Effector memory CD4-positive, alpha-beta T cell (primary cell): ENCODE data around the gene RNF214.
A peak's percentile ranks its signal among the peaks of the same experiment; 100 is the strongest.

ENCODE experiments used
- DNase-seq, 3 donors: peaks; one replicate each; pipeline ENCODE4 v3.0.0-alpha.2; 2020
- H3K27ac ChIP-seq: 2 replicates; pipeline ENCODE4 v1.7.0; 2013; ENCODE audit warnings: mild to moderate bottlenecking, low read length, moderate library complexity; ENCODE audit not compliant: insufficient read depth, poor library complexity, severe bottlenecking
- H3K27me3 ChIP-seq: replicated peaks from 2 replicates; pipeline ENCODE4 v1.7.0; 2013; ENCODE audit warnings: mild to moderate bottlenecking, low read length; ENCODE audit not compliant: insufficient read depth, control insufficient read depth, poor library complexity, severe bottlenecking
- H3K36me3 ChIP-seq: 2 replicates; pipeline ENCODE4 v1.7.0; 2013; ENCODE audit warnings: mild to moderate bottlenecking, low read length, moderate library complexity; ENCODE audit not compliant: control insufficient read depth, insufficient read depth
- H3K4me1 ChIP-seq: 2 replicates; pipeline ENCODE4 v1.7.0; 2013; ENCODE audit warnings: low read length, mild to moderate bottlenecking; ENCODE audit not compliant: control insufficient read depth, insufficient read depth, poor library complexity, severe bottlenecking
- H3K4me3 ChIP-seq: 2 replicates; pipeline ENCODE4 v1.7.0; 2013; ENCODE audit warnings: low read length, low read depth, mild to moderate bottlenecking; ENCODE audit not compliant: insufficient read depth, poor library complexity, severe bottlenecking
- H3K9me3 ChIP-seq: 2 replicates; pipeline ENCODE4 v1.7.0; 2013; ENCODE audit warnings: mild to moderate bottlenecking, low read length, moderate library complexity; ENCODE audit not compliant: control insufficient read depth

Gene RNF214

GRCh38 chr11:117230999-117231841 is 1.3 kb upstream of the RNF214 start:
- DNase-seq: no peak
- peaks cover 36% of the 10 kb centered on the region for H3K4me1 ChIP-seq

GRCh38 chr11:117231842-117232091 is 704 bp upstream of the RNF214 start, which contains the start of gene PCSK7:
Gene PCSK7, minus strand, starts transcription at chr11:117232073. Its CDS starts 2,229 bp downstream, at chr11:117229844.
- H3K4me3 ChIP-seq: peak within 1 kb of the TSS; percentile 93
- peak in 1 of 3 donors; percentile 49 for DNase-seq
- no peaks in the 10 kb centered on the region for H3K9me3 ChIP-seq
- H3K36me3 ChIP-seq: peaks cover 33% of the 10 kb centered on the region
- peaks cover 33% of the 10 kb centered on the region for H3K4me1 ChIP-seq
- H3K27me3 ChIP-seq: no peaks in the 10 kb centered on the region
- H3K27ac ChIP-seq: peak within 1 kb of the TSS; percentile 90

More at GRCh38 chr11:117230999-117231841, 1.3 kb upstream of the RNF214 start:
- Histone ChIP-seq H3K27ac (peak overlapping the region; percentile 90), H3K36me3 (peaks cover 39% of the 10 kb centered on the region), H3K4me3 (peak overlapping the region; percentile 93), H3K27me3 (no peaks in the 10 kb centered on the region), H3K9me3 (no peaks in the 10 kb centered on the region)

GRCh38 chr11:117232911-117233409 is 489 bp downstream of the RNF214 start:
- H3K4me3 ChIP-seq: peak overlapping the region; percentile 93
- H3K27me3 ChIP-seq: no peaks in the 10 kb centered on the region
- H3K9me3 ChIP-seq: no peaks in the 10 kb centered on the region
- no peak for DNase-seq
- peaks cover 21% of the 10 kb centered on the region for H3K36me3 ChIP-seq
- H3K27ac ChIP-seq: peak overlapping the region; percentile 90
- peaks cover 33% of the 10 kb centered on the region for H3K4me1 ChIP-seq

- no peak for DNase-seq
- Histone ChIP-seq H3K4me1 (peaks cover under 1% of the 10 kb centered on the region), H3K4me3 (no peak overlapping the region), H3K36me3 (peaks cover 8% of the 10 kb centered on the region), H3K27me3 (no peaks in the 10 kb centered on the region), H3K27ac (no peak overlapping the region), H3K9me3 (no peaks in the 10 kb centered on the region)
Measured at GRCh38 chr11:117238221-117238620, 5.8 kb downstream of the RNF214 start.

- DNase-seq: no peak
Measured at GRCh38 chr11:117239295-117239694, 6.8 kb downstream of the RNF214 start.

GRCh38 chr11:117248341-117248740 is 15.9 kb downstream of the RNF214 start:
- Histone ChIP-seq H3K27me3 (no peaks in the 10 kb centered on the region), H3K4me3 (no peak overlapping the region), H3K4me1 (no peaks in the 10 kb centered on the region), H3K27ac (no peak overlapping the region), H3K36me3 (peaks cover 24% of the 10 kb centered on the region), H3K9me3 (no peaks in the 10 kb centered on the region)
- DNase-seq: no peak

More at GRCh38 chr11:117239295-117239694, 6.8 kb downstream of the RNF214 start:
- no peaks in the 10 kb centered on the region for H3K27me3 ChIP-seq
- peaks cover 8% of the 10 kb centered on the region for H3K36me3 ChIP-seq
- H3K4me3 ChIP-seq: no peak overlapping the region
- H3K27ac ChIP-seq: no peak overlapping the region
- H3K4me1 ChIP-seq: no peaks in the 10 kb centered on the region
- no peaks in the 10 kb centered on the region for H3K9me3 ChIP-seq

GRCh38 chr11:117249571-117249970 is 17.1 kb downstream of the RNF214 start:
- Histone ChIP-seq H3K27me3 (no peaks in the 10 kb centered on the region), H3K27ac (no peak overlapping the region), H3K36me3 (peaks cover 24% of the 10 kb centered on the region), H3K4me3 (no peak overlapping the region), H3K4me1 (no peaks in the 10 kb centered on the region), H3K9me3 (no peaks in the 10 kb centered on the region)
- DNase-seq: no peak

GRCh38 chr11:117251506-117251905 is 19.0 kb downstream of the RNF214 start:
- Histone ChIP-seq H3K9me3 (no peaks in the 10 kb centered on the region), H3K4me1 (no peaks in the 10 kb centered on the region), H3K4me3 (no peak overlapping the region), H3K27ac (no peak overlapping the region), H3K27me3 (no peaks in the 10 kb centered on the region), H3K36me3 (peaks cover 14% of the 10 kb centered on the region)
- DNase-seq: no peak

- Histone ChIP-seq H3K27ac (no peak overlapping the region), H3K4me1 (no peaks in the 10 kb centered on the region), H3K36me3 (no peaks in the 10 kb centered on the region), H3K27me3 (no peaks in the 10 kb centered on the region), H3K4me3 (no peak overlapping the region), H3K9me3 (no peaks in the 10 kb centered on the region)
- DNase-seq: no peak
Measured at GRCh38 chr11:117255966-117256365, 23.5 kb downstream of the RNF214 start.

GRCh38 chr11:117256573-117256972 is 24.1 kb downstream of the RNF214 start:
- no peak overlapping the region for H3K27ac ChIP-seq
- no peaks in the 10 kb centered on the region for H3K9me3 ChIP-seq
- DNase-seq: no peak
- no peaks in the 10 kb centered on the region for H3K4me1 ChIP-seq
- H3K27me3 ChIP-seq: no peaks in the 10 kb centered on the region
- no peaks in the 10 kb centered on the region for H3K36me3 ChIP-seq
- no peak overlapping the region for H3K4me3 ChIP-seq
